ENCODE results near the gene TRPM6.
"Not testable (repeated sequence)": the region's sequence is repeated elsewhere in the genome, so short reads cannot be mapped to it uniquely, and the experiment has no call there.

TRPM6 gene

GRCh38 chr9:74887041-74887980 is at the start of gene TRPM6:
Gene TRPM6 (minus strand): TSS chr9:74887921. CDS start chr9:74887856, 65 bp downstream.
- no peak for DNase-seq (ENCODE audit: low read depth)

- no peak for DNase-seq (ENCODE audit: low read depth)
These were observed 47.3 kb upstream of the TRPM6 start for GRCh38 chr9:74935008-74935407.

- no peak for DNase-seq (ENCODE audit: low read depth)
These were observed 34.0 kb upstream of the TRPM6 start for GRCh38 chr9:74921737-74922136.

- DNase-seq (ENCODE audit: low read depth): no peak
These were observed 33.4 kb upstream of the TRPM6 start for GRCh38 chr9:74920944-74921626.

- no peak for DNase-seq (ENCODE audit: low read depth)
These were observed 22.3 kb upstream of the TRPM6 start for GRCh38 chr9:74910036-74910435.

- no peak for DNase-seq (ENCODE audit: low read depth)
These were observed 20.9 kb upstream of the TRPM6 start for GRCh38 chr9:74908665-74909064.

GRCh38 chr9:74907085-74907484 is 19.4 kb upstream of the TRPM6 start:
- no peak for DNase-seq (ENCODE audit: low read depth)

- DNase-seq (ENCODE audit: low read depth): no peak
These were observed 13.3 kb upstream of the TRPM6 start for GRCh38 chr9:74901001-74901400.

GRCh38 chr9:74888449-74888848 is 728 bp upstream of the TRPM6 start:
- DNase-seq (ENCODE audit: low read depth): not testable (repeated sequence)

- no peak for DNase-seq (ENCODE audit: low read depth)
These were observed 255 bp upstream of the TRPM6 start for GRCh38 chr9:74887981-74888370.

- no peak for DNase-seq (ENCODE audit: low read depth)
These were observed 11.3 kb downstream of the TRPM6 start for GRCh38 chr9:74876382-74876949.

GRCh38 chr9:74875656-74876055 is 12.1 kb downstream of the TRPM6 start:
- DNase-seq (ENCODE audit: low read depth): no peak

GRCh38 chr9:74874220-74874619 is 13.5 kb downstream of the TRPM6 start:
- DNase-seq (ENCODE audit: low read depth): no peak

- no peak for DNase-seq (ENCODE audit: low read depth)
These were observed 15.0 kb downstream of the TRPM6 start for GRCh38 chr9:74872619-74873233.

- no peak for DNase-seq (ENCODE audit: low read depth)
These were observed 20.2 kb downstream of the TRPM6 start for GRCh38 chr9:74867483-74867882.

GRCh38 chr9:74865177-74865576 is 22.5 kb downstream of the TRPM6 start:
- DNase-seq (ENCODE audit: low read depth): no peak

GRCh38 chr9:74861773-74862474 is 25.8 kb downstream of the TRPM6 start:
- no peak for DNase-seq (ENCODE audit: low read depth)

GRCh38 chr9:74861071-74861470 is 26.6 kb downstream of the TRPM6 start:
- no peak for DNase-seq (ENCODE audit: low read depth)

GRCh38 chr9:74860247-74860646 is 27.5 kb downstream of the TRPM6 start:
- DNase-seq (ENCODE audit: low read depth): not testable (repeated sequence)

GRCh38 chr9:74859786-74860185 is 27.9 kb downstream of the TRPM6 start:
- DNase-seq (ENCODE audit: low read depth): no peak

- no peak for DNase-seq (ENCODE audit: low read depth)
These were observed 28.8 kb downstream of the TRPM6 start for GRCh38 chr9:74858751-74859414.
